Fibroblast of villous mesenchyme (primary cell): ENCODE results near the gene C9orf72. TPM values are rescaled to one million over a fixed set of nuclear protein-coding genes. Genes with fewer than 3 reads are reported as not detected.
"Not testable (repeated sequence)": the region's sequence is repeated elsewhere in the genome, so short reads cannot be mapped to it uniquely, and the experiment has no call there.

Experiments used
- DNase-seq: peaks from one replicate; pipeline ENCODE4 v3.0.0-alpha.2; 2010; ENCODE audit warnings: low read depth
- H3K4me3 ChIP-seq: 2 replicates; pipeline ENCODE4 v1.5.1; 2011; ENCODE audit warnings: low read depth, mild to moderate bottlenecking, low read length
- CTCF ChIP-seq: IDR thresholded peaks from 2 replicates; pipeline ENCODE4 v1.5.1; 2012; ENCODE audit warnings: low read depth, mild to moderate bottlenecking, low read length; ENCODE audit not compliant: insufficient read depth
- total RNA-seq: library from RNA; depleted of rRNA; stranded (reverse); fragments of >200 nt; gene quantifications from 2 replicates; pipeline ENCODE4 v1.2.3, GENCODE V29; 2012

C9orf72 gene
- 6.1 and 7.8 TPM in 2 replicates for total RNA-seq

GRCh38 chr9:27572918-27573633 is at the start of gene C9orf72:
TSS of gene C9orf72 (minus strand) at chr9:27573481. CDS start at chr9:27567120, 6,361 bp downstream.
- DNase-seq: no peak
- peak within 1 kb of the TSS; percentile 78 for H3K4me3 ChIP-seq
- TF ChIP-seq CTCF: no peak

- H3K4me3 ChIP-seq: no peak overlapping the region
- DNase-seq: no peak
- TF ChIP-seq CTCF: no peak
These were observed 49.5 kb upstream of the C9orf72 start for GRCh38 chr9:27622693-27623340.

GRCh38 chr9:27619743-27620142 is 46.5 kb upstream of the C9orf72 start:
- no peak for TF ChIP-seq CTCF
- DNase-seq: no peak
- H3K4me3 ChIP-seq: no peak overlapping the region

GRCh38 chr9:27618066-27618465 is 44.8 kb upstream of the C9orf72 start:
- no peak overlapping the region for H3K4me3 ChIP-seq
- no peak for TF ChIP-seq CTCF
- DNase-seq: no peak

GRCh38 chr9:27614551-27614950 is 41.3 kb upstream of the C9orf72 start:
- DNase-seq: no peak
- no peak for TF ChIP-seq CTCF
- H3K4me3 ChIP-seq: no peak overlapping the region

- DNase-seq, H3K4me3 ChIP-seq: not testable (repeated sequence)
These were observed 38.8 kb upstream of the C9orf72 start for GRCh38 chr9:27612036-27612435.

- DNase-seq: no peak
- H3K4me3 ChIP-seq: no peak overlapping the region
- no peak for TF ChIP-seq CTCF
These were observed 37.3 kb upstream of the C9orf72 start for GRCh38 chr9:27610622-27611021.
